PC-3 (cell line): ENCODE results near the gene AJAP1. TPM values are rescaled to one million over a fixed set of nuclear protein-coding genes. Genes with fewer than 3 reads are reported as not detected.

Source experiments
- ATAC-seq: fragments of 200-7000 bp; cut with Tn5 transposase; 2 replicates; pipeline ENCODE4 v1.9.1; 2020; ENCODE audit warnings: mild to moderate bottlenecking, moderate library complexity
- BruUV-seq: library from RNA; stranded (reverse); fragments of 400-500 nt; replicated peaks from 2 replicates; lab custom pipeline; 2021; lab: Mats Ljungman, UMichigan
- CTCF ChIA-PET: fragments of 300-600 bp; sonication (Branson Sonifier 250); formaldehyde crosslinking; loops from one replicate; lab custom pipeline; 2022; ENCODE audit warnings: antibody characterized with exemption; lab: Charles Lee
- POLR2A ChIA-PET: fragments of 300-600 bp; sonication (Branson Sonifier 250); formaldehyde crosslinking; loops from one replicate; lab custom pipeline; 2022; ENCODE audit warnings: antibody characterized with exemption; ENCODE audit not compliant: unreplicated experiment; lab: Charles Lee
- DNase-seq: peaks from one replicate; pipeline ENCODE4 v3.0.0-alpha.2; 2015
- H2AFZ ChIP-seq: fragments of 300-600 bp; sonication (generic); 2 replicates; pipeline ENCODE4 v1.6.0; 2016; ENCODE audit warnings: antibody characterized with exemption, low read length
- H3F3A ChIP-seq: fragments of 300-600 bp; sonication (generic); one replicate; pipeline ENCODE4 v1.6.0; 2017; ENCODE audit warnings: antibody characterized with exemption, low read length, control low read depth, mild to moderate bottlenecking; ENCODE audit not compliant: unreplicated experiment
- H3K27ac ChIP-seq: fragments of 300-600 bp; sonication (generic); 2 replicates; pipeline ENCODE4 v1.5.1; 2016; ENCODE audit warnings: mild to moderate bottlenecking, low read length
- H3K27me3 ChIP-seq: fragments of 300-600 bp; sonication (generic); 2 replicates; pipeline ENCODE4 v1.6.1; 2016; ENCODE audit warnings: low read length, mixed read lengths
- H3K36me3 ChIP-seq: fragments of 300-600 bp; sonication (generic); 2 replicates; pipeline ENCODE4 v1.6.1; 2016; ENCODE audit warnings: low read depth, mixed run types, low read length, mixed read lengths
- H3K4me1 ChIP-seq: fragments of 300-600 bp; sonication (generic); 2 replicates; pipeline ENCODE4 v1.5.1; 2016; ENCODE audit warnings: low read length; ENCODE audit not compliant: insufficient read depth
- H3K4me2 ChIP-seq: fragments of 300-600 bp; sonication (generic); 2 replicates; pipeline ENCODE4 v1.6.0; 2016; ENCODE audit warnings: low read length
- H3K4me3 ChIP-seq: fragments of 300-600 bp; sonication (generic); 2 replicates; pipeline ENCODE4 v1.5.1; 2016; ENCODE audit warnings: mild to moderate bottlenecking, low read length, mixed read lengths
- H3K79me2 ChIP-seq: fragments of 300-600 bp; sonication (generic); 2 replicates; pipeline ENCODE4 v1.6.1; 2017; ENCODE audit warnings: low read length, mixed read lengths
- H3K9ac ChIP-seq: fragments of 300-600 bp; sonication (generic); 2 replicates; pipeline ENCODE4 v1.6.0; 2016; ENCODE audit warnings: mild to moderate bottlenecking, low read length
- H3K9me2 ChIP-seq: fragments of 300-600 bp; sonication (generic); replicated peaks from 2 replicates; pipeline ENCODE4 v1.6.1; 2016; ENCODE audit warnings: mixed run types, low read length, mixed read lengths
- H3K9me3 ChIP-seq: fragments of 300-600 bp; sonication (generic); 2 replicates; pipeline ENCODE4 v1.6.1; 2016; ENCODE audit warnings: low read length, mixed read lengths
- H4K20me1 ChIP-seq: fragments of 300-600 bp; sonication (generic); 2 replicates; pipeline ENCODE4 v1.6.1; 2016; ENCODE audit warnings: low read length, mixed read lengths
- CTCF ChIP-seq: fragments of 300-600 bp; sonication (generic); conservative IDR thresholded peaks from 2 replicates; pipeline ENCODE4 v1.5.1; 2017; ENCODE audit warnings: antibody characterized with exemption, low read depth, mild to moderate bottlenecking, low read length
- EZH2 ChIP-seq: fragments of 300-600 bp; sonication (generic); IDR thresholded peaks from one replicate; pipeline ENCODE4 v1.6.1; 2017; ENCODE audit warnings: antibody characterized with exemption, mild to moderate bottlenecking, low read length; ENCODE audit not compliant: unreplicated experiment
- EZH2phosphoT487 ChIP-seq: fragments of 300-600 bp; sonication (generic); IDR thresholded peaks from 2 replicates; pipeline ENCODE4 v1.6.1; 2018; ENCODE audit warnings: mild to moderate bottlenecking, antibody characterized with exemption, low read length, borderline replicate concordance
- intact Hi-C: fragments of 100-400 bp; cut with micrococcal nuclease; formaldehyde crosslinking; loops from 2 replicates; pipeline ENCODE4 v1.9.0; 2023
- total RNA-seq: library from RNA; depleted of rRNA; stranded (reverse); fragments of >200 nt; gene quantifications from 2 replicates; pipeline ENCODE4 v1.2.3, GENCODE V29; 2014

AJAP1 gene
- total RNA-seq, 1 experiment from 2014 or later: not detected

- intact Hi-C loops: no loop called here
- Histone ChIP-seq H3K36me3 (no peaks in the 10 kb centered on the region), H3K79me2 (no peaks in the 10 kb centered on the region), H3K4me2 (no peak overlapping the region), H3K4me1 (no peaks in the 10 kb centered on the region), H4K20me1 (no peaks in the 10 kb centered on the region), H3K9me3 (peaks cover 5% of the 10 kb centered on the region; the same call in 1 of the 2 replicates), H3K27me3 (peaks cover 21% of the 10 kb centered on the region; the same call in 1 of the 2 replicates), H3K27ac (no peak overlapping the region), H3K9ac (no peak overlapping the region), H3K9me2 (no peaks in the 10 kb centered on the region), H2AFZ (no peak overlapping the region), H3F3A (no peaks in the 10 kb centered on the region), H3K4me3 (no peak overlapping the region)
- no TSS peak for BruUV-seq
- DNase-seq (no peak), ATAC-seq (no peak)
- POLR2A ChIA-PET: no interaction called here
- CTCF ChIA-PET: no interaction called here
- TF ChIP-seq EZH2 (no peak), CTCF (no peak), EZH2phosphoT487 (no peak)
Measured at GRCh38 chr1:4702932-4703331, 48.5 kb downstream of the AJAP1 start.

DNA sequence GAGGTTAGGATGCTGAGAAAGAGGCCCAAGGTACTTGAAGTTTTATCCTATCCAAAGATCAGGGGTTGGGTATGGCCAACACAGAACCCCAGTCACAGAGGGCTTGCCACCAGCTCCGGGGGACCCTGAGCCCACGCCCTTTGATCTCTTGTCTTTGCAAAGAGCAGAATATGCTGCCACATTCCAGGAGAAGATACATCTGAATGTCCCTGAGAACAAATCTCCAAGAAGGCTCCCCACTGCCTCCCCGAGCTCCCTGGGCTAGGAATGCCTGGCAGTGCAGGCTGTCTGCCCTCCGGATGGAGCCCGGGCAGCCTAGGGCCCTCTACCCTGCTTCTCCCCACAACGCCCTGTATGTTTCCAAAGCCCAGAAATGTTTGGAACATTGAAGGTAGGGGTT is 49.2 kb downstream of the AJAP1 start:
- CTCF ChIA-PET: no interaction called here
- Histone ChIP-seq H3K4me2 (no peak overlapping the region), H3K9ac (no peak overlapping the region)

More for the DNA sequence above, 49.2 kb downstream of the AJAP1 start:
- no peak overlapping the region for H3K4me3 ChIP-seq
- DNase-seq: no peak
- no peak for ATAC-seq
- no peaks in the 10 kb centered on the region for H4K20me1 ChIP-seq
- H3K27ac ChIP-seq: no peak overlapping the region
- POLR2A ChIA-PET: no interaction called here
- H3K9me2 ChIP-seq: no peaks in the 10 kb centered on the region
- H3K36me3 ChIP-seq: no peaks in the 10 kb centered on the region
- no peaks in the 10 kb centered on the region for H3F3A ChIP-seq
- H3K79me2 ChIP-seq: no peaks in the 10 kb centered on the region
- H3K4me1 ChIP-seq: no peaks in the 10 kb centered on the region
- peaks cover 5% of the 10 kb centered on the region; the same call in 1 of the 2 replicates for H3K9me3 ChIP-seq
- TF ChIP-seq CTCF (no peak), EZH2phosphoT487 (no peak), EZH2 (no peak)
- H2AFZ ChIP-seq: no peak overlapping the region
- intact Hi-C loops: no loop called here
- no TSS peak for BruUV-seq
- peaks cover 21% of the 10 kb centered on the region; the same call in 1 of the 2 replicates for H3K27me3 ChIP-seq
